Measurements from ENCODE around the gene NKAIN1.

GRCh38 chr1:31199236-31199790 is 40.4 kb downstream of the NKAIN1 start:
- TF ChIP-seq CTCF (IDR thresholded peaks at IDR 0.05; ENCODE audit: extremely low read depth in 1 of 2, insufficient read depth in 1 of 2, low read depth in 1 of 2, low read length in 2 of 2) (no peak), JUN (IDR thresholded peaks at IDR 0.05; ENCODE audit: borderline replicate concordance, insufficient read depth, insufficient read length, low read depth) (no peak), FOS (IDR thresholded peaks at IDR 0.05; ENCODE audit: borderline replicate concordance, insufficient read depth, low read length) (no peak), POLR2A (IDR thresholded peaks at IDR 0.05; ENCODE audit: low read depth, low read length) (no peak), POLR2AphosphoS5 (IDR thresholded peaks at IDR 0.05; ENCODE audit: insufficient read depth, low read depth, low read length) (no peak)
